HEK293T (cell line): ENCODE results near the gene RIN2.

Experiments
- ELF4 ChIP-seq: fragments of 450-650 bp; IDR thresholded peaks from 2 replicates; pipeline ENCODE4 v1.6.1; 2017; ENCODE audit warnings: antibody characterized with exemption
- FOXA1 ChIP-seq: fragments of 450-650 bp; IDR thresholded peaks from 2 replicates; pipeline ENCODE4 v1.6.1; 2016; ENCODE audit warnings: mild to moderate bottlenecking
- FOXK2 ChIP-seq: fragments of 450-650 bp; IDR thresholded peaks from 2 replicates; pipeline ENCODE4 v1.6.1; 2016; ENCODE audit warnings: mild to moderate bottlenecking
- FOXM1 ChIP-seq: fragments of 450-650 bp; IDR thresholded peaks from 2 replicates; pipeline ENCODE4 v1.6.1; 2017; ENCODE audit warnings: mild to moderate bottlenecking, borderline replicate concordance
- HDGF ChIP-seq: fragments of 450-650 bp; IDR thresholded peaks from 2 replicates; pipeline ENCODE4 v1.6.1; 2017; ENCODE audit warnings: antibody characterized with exemption, borderline replicate concordance
- LEF1 ChIP-seq: fragments of 450-650 bp; IDR thresholded peaks from 2 replicates; pipeline ENCODE4 v1.6.1; 2017; ENCODE audit warnings: mild to moderate bottlenecking, borderline replicate concordance
- NFRKB ChIP-seq: fragments of 450-650 bp; IDR thresholded peaks from 2 replicates; pipeline ENCODE4 v1.6.1; 2016; ENCODE audit warnings: mild to moderate bottlenecking, moderate library complexity
- PKNOX1 ChIP-seq: fragments of 450-650 bp; IDR thresholded peaks from 2 replicates; pipeline ENCODE4 v1.6.1; 2016
- SP1 ChIP-seq: fragments of 450-650 bp; IDR thresholded peaks from 2 replicates; pipeline ENCODE4 v1.6.1; 2017
- SUZ12 ChIP-seq: fragments of 450-650 bp; IDR thresholded peaks from 2 replicates; pipeline ENCODE4 v1.6.1; 2016; ENCODE audit warnings: mild to moderate bottlenecking
- TARDBP ChIP-seq: fragments of 450-650 bp; IDR thresholded peaks from 2 replicates; pipeline ENCODE4 v1.6.1; 2016
- ZNF384 ChIP-seq: fragments of 450-650 bp; IDR thresholded peaks from 2 replicates; pipeline ENCODE4 v1.6.1; 2016

GRCh38 chr20:19769507-19769906, 11.4 kb downstream of the RIN2 start:
- no peak for TF ChIP-seq ELF4
- no peak for TF ChIP-seq FOXA1
- no peak for TF ChIP-seq FOXK2
- no peak for TF ChIP-seq SUZ12
- no peak for TF ChIP-seq LEF1
- no peak for TF ChIP-seq NFRKB
- TF ChIP-seq FOXM1, result no peak
- TF ChIP-seq ZNF384, result no peak
- no peak for TF ChIP-seq SP1
- no peak for TF ChIP-seq PKNOX1
- no peak for TF ChIP-seq HDGF
- TF ChIP-seq TARDBP, result no peak
